HCT116 (cell line): ENCODE measurements around the gene CBLC.
"Not testable (repeated sequence)": the region's sequence is repeated elsewhere in the genome, so short reads cannot be mapped to it uniquely, and the experiment has no call there.

Experiments used
- CEBPB ChIP-seq: IDR thresholded peaks from 2 replicates; pipeline ENCODE4 v1.6.1; 2012; ENCODE audit warnings: low read depth
- CTCF ChIP-seq, 3 experiments: fragments of 200-600 bp in 1 of 3; sonication (generic) in 1 of 3; IDR thresholded peaks in 2 of 3; conservative IDR thresholded peaks in 1 of 3; 2 replicates each; pipeline ENCODE4 v1.5.1; 2012 to 2017; ENCODE audit warnings: low read depth in 2 of 3, low read length in 2 of 3, antibody characterized with exemption in 1 of 3, borderline replicate concordance in 1 of 3, control low read depth in 1 of 3, mild to moderate bottlenecking in 1 of 3, mixed read lengths in 1 of 3, mixed run types in 1 of 3, moderate library complexity in 1 of 3; ENCODE audit not compliant: insufficient read depth in 1 of 3
- EGR1 ChIP-seq: IDR thresholded peaks from 2 replicates; pipeline ENCODE4 v1.6.1; 2012; ENCODE audit warnings: low read depth
- EZH2 ChIP-seq: fragments of 200-600 bp; sonication (generic); IDR thresholded peaks from 2 replicates; pipeline ENCODE4 v1.6.1; 2017; ENCODE audit warnings: antibody characterized with exemption, mixed run types
- EZH2phosphoT487 ChIP-seq: fragments of 200-600 bp; IDR thresholded peaks from 2 replicates; pipeline ENCODE4 v1.6.1; 2018; ENCODE audit warnings: antibody characterized with exemption, borderline replicate concordance
- POLR2A ChIP-seq: IDR thresholded peaks from 2 replicates; pipeline ENCODE4 v1.7.0; 2011; ENCODE audit warnings: borderline replicate concordance; ENCODE audit not compliant: insufficient read depth, insufficient read length; ENCODE audit errors: extremely low read depth
- POLR2AphosphoS5 ChIP-seq: IDR thresholded peaks from 2 replicates; pipeline ENCODE4 v1.6.1; 2011; ENCODE audit warnings: mild to moderate bottlenecking, low read depth, low read length, moderate library complexity
- ZFX ChIP-seq: fragments of 450-650 bp; IDR thresholded peaks from 2 replicates; pipeline ENCODE4 v1.6.1; 2017
- ZNF274 ChIP-seq: fragments of 200-500 bp; sonication (Bioruptor generic); IDR thresholded peaks from 2 replicates; pipeline ENCODE4 v1.6.1; 2014; ENCODE audit warnings: mild to moderate bottlenecking, low read depth, low read length, inconsistent platforms

DNA sequence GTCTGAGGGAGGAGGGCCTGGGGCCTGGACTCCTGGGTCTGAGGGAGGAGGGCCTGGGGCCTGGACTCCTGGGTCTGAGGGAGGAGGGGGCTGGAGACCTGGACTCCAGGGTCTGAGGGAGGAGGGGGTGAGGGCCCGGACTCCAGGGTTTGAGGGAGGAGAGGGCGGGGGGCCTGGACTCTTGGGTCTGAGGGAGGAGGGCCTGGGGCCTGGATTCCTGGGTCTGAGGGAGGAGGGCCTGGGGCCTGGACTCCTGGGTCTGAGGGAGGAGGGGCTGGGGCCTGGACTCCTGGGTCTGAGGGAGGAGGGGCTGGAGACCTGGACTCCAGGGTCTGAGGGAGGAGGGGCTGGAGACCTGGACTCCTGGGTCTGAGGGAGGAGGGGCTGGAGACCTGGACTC, 4.0 kb downstream of the CBLC start:
- TF ChIP-seq CTCF (IDR thresholded peaks at IDR 0.05 in 2 of 3, conservative IDR thresholded peaks at IDR 0.05 in 1 of 3; ENCODE audit: borderline replicate concordance in 1 of 3, insufficient read depth in 1 of 3, low read depth in 2 of 3, low read length in 2 of 3); CEBPB; EZH2; POLR2A; EGR1; ZNF274; ZFX; POLR2AphosphoS5; EZH2phosphoT487: not testable (repeated sequence)
